ENCODE results near the gene ELAVL3. TPM values are rescaled to one million over a fixed set of nuclear protein-coding genes. Genes with fewer than 3 reads are reported as not detected.

ELAVL3 gene
- total and polyA plus RNA-seq, 4 donors, result 0.15 to 0.34 TPM; not detected in 2

- H3K36me3 ChIP-seq (ENCODE audit: control insufficient read depth in 4 of 4, insufficient read depth in 4 of 4, low read length in 4 of 4), result peaks cover 0 to 23% (median 4%) of the 10 kb centered on the region in 4 donors
- DNase-seq, result no peak
- no peak overlapping the region for H3K4me3 ChIP-seq
- H3K4me1 ChIP-seq (ENCODE audit: control insufficient read depth in 5 of 5, insufficient read depth in 5 of 5, low read length in 5 of 5), result peaks cover 0 to 10% (median 0%) of the 10 kb centered on the region in 5 donors
- TF ChIP-seq, protein P1, sequence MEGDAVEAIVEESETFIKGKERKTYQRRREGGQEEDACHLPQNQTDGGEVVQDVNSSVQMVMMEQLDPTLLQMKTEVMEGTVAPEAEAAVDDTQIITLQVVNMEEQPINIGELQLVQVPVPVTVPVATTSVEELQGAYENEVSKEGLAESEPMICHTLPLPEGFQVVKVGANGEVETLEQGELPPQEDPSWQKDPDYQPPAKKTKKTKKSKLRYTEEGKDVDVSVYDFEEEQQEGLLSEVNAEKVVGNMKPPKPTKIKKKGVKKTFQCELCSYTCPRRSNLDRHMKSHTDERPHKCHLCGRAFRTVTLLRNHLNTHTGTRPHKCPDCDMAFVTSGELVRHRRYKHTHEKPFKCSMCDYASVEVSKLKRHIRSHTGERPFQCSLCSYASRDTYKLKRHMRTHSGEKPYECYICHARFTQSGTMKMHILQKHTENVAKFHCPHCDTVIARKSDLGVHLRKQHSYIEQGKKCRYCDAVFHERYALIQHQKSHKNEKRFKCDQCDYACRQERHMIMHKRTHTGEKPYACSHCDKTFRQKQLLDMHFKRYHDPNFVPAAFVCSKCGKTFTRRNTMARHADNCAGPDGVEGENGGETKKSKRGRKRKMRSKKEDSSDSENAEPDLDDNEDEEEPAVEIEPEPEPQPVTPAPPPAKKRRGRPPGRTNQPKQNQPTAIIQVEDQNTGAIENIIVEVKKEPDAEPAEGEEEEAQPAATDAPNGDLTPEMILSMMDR (IDR thresholded peaks at IDR 0.05; ENCODE audit: control extremely low read depth, extremely low read depth), result no peak
- peaks cover 0 to 3% (median 0%) of the 10 kb centered on the region in 4 donors for H3K9me3 ChIP-seq (ENCODE audit: control insufficient read depth in 4 of 4, insufficient read depth in 3 of 4, low read length in 3 of 4)
- 94 to 95% methylated on average over 44 to 45 of the region's 45 CpGs for WGBS, 2 donors
- H3K27ac ChIP-seq (ENCODE audit: low read depth in 1 of 2, low read length in 1 of 2), result no peak overlapping the region
- H3K27me3 ChIP-seq (ENCODE audit: control insufficient read depth in 3 of 3, insufficient read depth in 3 of 3, low read length in 2 of 3), result peaks cover 0 to 10% (median 6%) of the 10 kb centered on the region in 3 donors
- H3K9ac ChIP-seq (ENCODE audit: insufficient read depth in 1 of 2, low read length in 2 of 2), result no peak overlapping the region
- no peak for ATAC-seq (ENCODE audit: insufficient read depth, low FRiP score)
These were observed 6.0 kb upstream of the ELAVL3 start for GRCh38 chr19:11486661-11487503.

- Histone ChIP-seq H3K9ac (ENCODE audit: insufficient read depth in 1 of 2, low read length in 2 of 2) (no peak overlapping the region), H3K4me1 (ENCODE audit: control insufficient read depth in 5 of 5, insufficient read depth in 5 of 5, low read length in 5 of 5) (peaks cover 0 to 12% (median 0%) of the 10 kb centered on the region in 5 donors), H3K36me3 (ENCODE audit: control insufficient read depth in 4 of 4, insufficient read depth in 4 of 4, low read length in 4 of 4) (peaks cover 0 to 18% (median 4%) of the 10 kb centered on the region in 4 donors), H3K4me3 (no peak overlapping the region), H3K27ac (ENCODE audit: low read depth in 1 of 2, low read length in 1 of 2) (no peak overlapping the region), H3K9me3 (ENCODE audit: control insufficient read depth in 4 of 4, insufficient read depth in 3 of 4, low read length in 3 of 4) (peaks cover 0 to 3% (median 0%) of the 10 kb centered on the region in 4 donors), H3K27me3 (ENCODE audit: control insufficient read depth in 3 of 3, insufficient read depth in 3 of 3, low read length in 2 of 3) (peaks cover 0 to 19% (median 15%) of the 10 kb centered on the region in 3 donors)
- DNase-seq (no peak), ATAC-seq (ENCODE audit: insufficient read depth, low FRiP score) (no peak)
- TF ChIP-seq, protein P1 (IDR thresholded peaks at IDR 0.05; ENCODE audit: control extremely low read depth, extremely low read depth), result no peak
- 93 to 96% methylated on average over 13 of the region's 13 CpGs for WGBS, 2 donors
These were observed 4.5 kb upstream of the ELAVL3 start for GRCh38 chr19:11485245-11485837.

DNA sequence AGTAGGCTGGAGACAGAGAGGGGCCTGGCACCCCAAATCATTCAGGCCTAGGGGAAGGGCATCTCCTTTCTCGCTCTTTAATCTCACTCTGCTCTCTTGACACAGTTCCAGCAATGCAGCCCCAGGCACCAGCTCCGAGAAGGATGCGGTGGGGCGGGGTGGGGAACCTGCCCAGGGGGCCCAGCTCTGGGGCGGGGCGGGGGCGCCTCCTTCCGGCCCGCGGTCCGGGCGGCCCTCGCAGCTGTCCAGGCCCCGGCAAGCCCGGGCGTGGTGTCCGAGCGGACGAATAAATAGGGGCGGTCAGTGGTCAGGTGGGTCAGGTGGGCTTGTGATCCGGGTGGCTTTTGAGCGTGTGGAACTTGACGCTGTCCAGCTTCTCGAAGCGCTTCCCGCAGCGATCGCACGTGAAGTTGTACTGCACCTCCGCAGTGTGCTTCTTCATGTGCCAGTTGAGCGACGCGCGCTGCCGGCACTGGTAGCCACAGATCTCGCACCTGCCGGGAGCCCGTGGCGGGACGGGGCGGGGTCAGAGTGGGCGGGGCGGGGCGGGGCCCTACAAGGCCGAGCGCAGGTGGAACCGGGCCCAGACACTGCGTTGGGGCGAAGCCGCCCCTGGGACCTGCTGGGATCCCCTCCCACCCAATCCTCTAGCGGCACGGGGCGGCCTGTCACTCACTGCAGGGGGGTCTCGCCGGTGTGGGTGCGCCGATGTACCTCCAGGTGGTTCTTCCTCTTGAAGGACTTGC lies 2.7 kb upstream of the ELAVL3 start:
- Histone ChIP-seq H3K9ac (ENCODE audit: insufficient read depth in 1 of 2, low read length in 2 of 2) (no peak overlapping the region), H3K9me3 (ENCODE audit: control insufficient read depth in 4 of 4, insufficient read depth in 3 of 4, low read length in 3 of 4) (peaks cover 0 to 3% (median 0%) of the 10 kb centered on the region in 4 donors), H3K27me3 (ENCODE audit: control insufficient read depth in 3 of 3, insufficient read depth in 3 of 3, low read length in 2 of 3) (peaks cover 0 to 29% (median 23%) of the 10 kb centered on the region in 3 donors), H3K27ac (ENCODE audit: low read depth in 1 of 2, low read length in 1 of 2) (no peak overlapping the region), H3K4me1 (ENCODE audit: control insufficient read depth in 5 of 5, insufficient read depth in 5 of 5, low read length in 5 of 5) (peaks cover 0 to 14% (median 0%) of the 10 kb centered on the region in 5 donors), H3K36me3 (ENCODE audit: control insufficient read depth in 4 of 4, insufficient read depth in 4 of 4, low read length in 4 of 4) (peaks cover 0 to 16% (median 4%) of the 10 kb centered on the region in 4 donors), H3K4me3 (no peak overlapping the region)
- DNase-seq (no peak), ATAC-seq (ENCODE audit: insufficient read depth, low FRiP score) (no peak)
- 82 to 85% methylated on average over 50 to 57 of the region's 57 CpGs for WGBS, 2 donors
- TF ChIP-seq, protein P1 (IDR thresholded peaks at IDR 0.05; ENCODE audit: control extremely low read depth, extremely low read depth), result no peak

All from lung (tissue), 12 donors.